Esophagus squamous epithelium (tissue), 4 donors: ENCODE data around the gene EPB41L4A.

Source experiments
- POLR2A ChIP-seq, 4 donors: fragments of 450-650 bp; IDR thresholded peaks; one replicate each; pipeline ENCODE4 v1.6.1; 2017; ENCODE audit warnings: antibody characterized with exemption in 4 of 4, mild to moderate bottlenecking in 4 of 4, moderate library complexity in 3 of 4
- TF ChIP-seq, protein P1 (sequence below), 6 experiments: fragments of 450-650 bp in 4 of 6; fragments of 200-600 bp in 2 of 6; sonication (generic) in 2 of 6; IDR thresholded peaks; one replicate each; pipeline ENCODE4 v1.5.1; 2016 to 2019; ENCODE audit warnings: antibody characterized with exemption in 6 of 6, mild to moderate bottlenecking in 4 of 6, moderate library complexity in 4 of 6

DNA sequence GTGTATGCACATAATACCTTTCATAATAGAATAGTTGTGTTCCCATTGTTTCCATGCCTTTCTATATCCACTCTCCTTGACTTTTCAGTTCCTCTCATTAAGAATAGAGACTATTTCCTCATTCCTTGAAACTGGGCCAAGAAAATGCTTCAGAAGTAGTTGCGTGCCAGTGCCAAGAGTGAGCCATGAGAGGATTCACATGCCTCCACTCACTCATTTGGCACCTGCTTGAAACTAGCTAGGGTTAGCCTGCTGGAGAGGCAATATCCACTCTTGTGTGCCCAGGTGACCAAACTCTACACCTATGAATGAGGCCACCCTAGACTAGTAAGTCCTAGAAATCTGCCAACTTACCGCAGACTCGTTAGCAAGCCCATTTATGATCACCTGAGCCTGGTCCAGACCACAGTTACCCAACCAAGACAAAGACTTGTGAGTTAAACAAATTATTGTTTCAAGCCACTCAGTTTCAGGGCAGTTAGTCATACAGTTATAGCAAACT, 276.3 kb downstream of the EPB41L4A start:
- TF ChIP-seq, protein P1, sequence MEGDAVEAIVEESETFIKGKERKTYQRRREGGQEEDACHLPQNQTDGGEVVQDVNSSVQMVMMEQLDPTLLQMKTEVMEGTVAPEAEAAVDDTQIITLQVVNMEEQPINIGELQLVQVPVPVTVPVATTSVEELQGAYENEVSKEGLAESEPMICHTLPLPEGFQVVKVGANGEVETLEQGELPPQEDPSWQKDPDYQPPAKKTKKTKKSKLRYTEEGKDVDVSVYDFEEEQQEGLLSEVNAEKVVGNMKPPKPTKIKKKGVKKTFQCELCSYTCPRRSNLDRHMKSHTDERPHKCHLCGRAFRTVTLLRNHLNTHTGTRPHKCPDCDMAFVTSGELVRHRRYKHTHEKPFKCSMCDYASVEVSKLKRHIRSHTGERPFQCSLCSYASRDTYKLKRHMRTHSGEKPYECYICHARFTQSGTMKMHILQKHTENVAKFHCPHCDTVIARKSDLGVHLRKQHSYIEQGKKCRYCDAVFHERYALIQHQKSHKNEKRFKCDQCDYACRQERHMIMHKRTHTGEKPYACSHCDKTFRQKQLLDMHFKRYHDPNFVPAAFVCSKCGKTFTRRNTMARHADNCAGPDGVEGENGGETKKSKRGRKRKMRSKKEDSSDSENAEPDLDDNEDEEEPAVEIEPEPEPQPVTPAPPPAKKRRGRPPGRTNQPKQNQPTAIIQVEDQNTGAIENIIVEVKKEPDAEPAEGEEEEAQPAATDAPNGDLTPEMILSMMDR (IDR thresholded peaks at IDR 0.05): no peak
- TF ChIP-seq POLR2A (IDR thresholded peaks at IDR 0.05): no peak
